RWPE2 (cell line): ENCODE data around the gene CAVIN3.

Experiments used
- ATAC-seq: fragments of 200-7000 bp; cut with Tn5 transposase; 3 replicates; pipeline ENCODE4 v1.9.1; 2021; ENCODE audit warnings: low read depth
- DNase-seq: peaks from one replicate; pipeline ENCODE4 v3.0.0-alpha.2; 2020; ENCODE audit warnings: low spot score
- H3K27ac ChIP-seq: fragments of 450-650 bp; 2 replicates; pipeline ENCODE4 v1.5.1; 2017; ENCODE audit warnings: mild to moderate bottlenecking; ENCODE audit not compliant: poor library complexity, severe bottlenecking
- H3K27me3 ChIP-seq: fragments of 250-450 bp; sonication (Bioruptor Pico); 2 replicates; pipeline ENCODE4 v1.5.1; 2021; ENCODE audit warnings: mild to moderate bottlenecking, moderate library complexity; ENCODE audit not compliant: insufficient read depth, poor library complexity, severe bottlenecking
- H3K36me3 ChIP-seq: fragments of 250-450 bp; sonication (Bioruptor Pico); 2 replicates; pipeline ENCODE4 v1.5.1; 2020; ENCODE audit warnings: low read depth, mild to moderate bottlenecking, moderate library complexity
- H3K4me1 ChIP-seq: fragments of 250-450 bp; sonication (Bioruptor Pico); 2 replicates; pipeline ENCODE4 v1.5.1; 2021; ENCODE audit warnings: mild to moderate bottlenecking, moderate library complexity; ENCODE audit not compliant: insufficient read depth, poor library complexity, severe bottlenecking
- H3K4me3 ChIP-seq: fragments of 250-450 bp; sonication (Bioruptor Pico); 2 replicates; pipeline ENCODE4 v1.5.1; 2021; ENCODE audit warnings: mild to moderate bottlenecking, moderate library complexity; ENCODE audit not compliant: severe bottlenecking
- H3K9me3 ChIP-seq: fragments of 250-450 bp; sonication (Bioruptor Pico); 2 replicates; pipeline ENCODE4 v1.5.1; 2021; ENCODE audit warnings: mild to moderate bottlenecking, moderate library complexity; ENCODE audit not compliant: severe bottlenecking
- TF ChIP-seq, protein P1 (sequence below): fragments of 450-650 bp; IDR thresholded peaks from one replicate; pipeline ENCODE4 v1.5.1; 2017; ENCODE audit warnings: mild to moderate bottlenecking, moderate library complexity; ENCODE audit not compliant: poor library complexity, severe bottlenecking

Gene CAVIN3

GRCh38 chr11:6270584-6271246, 49.6 kb downstream of the CAVIN3 start:
- Histone ChIP-seq H3K4me3 (no peak overlapping the region), H3K27me3 (peaks cover 8% of the 10 kb centered on the region), H3K27ac (no peak overlapping the region), H3K9me3 (no peaks in the 10 kb centered on the region), H3K4me1 (no peaks in the 10 kb centered on the region), H3K36me3 (no peaks in the 10 kb centered on the region)
- TF ChIP-seq, protein P1, sequence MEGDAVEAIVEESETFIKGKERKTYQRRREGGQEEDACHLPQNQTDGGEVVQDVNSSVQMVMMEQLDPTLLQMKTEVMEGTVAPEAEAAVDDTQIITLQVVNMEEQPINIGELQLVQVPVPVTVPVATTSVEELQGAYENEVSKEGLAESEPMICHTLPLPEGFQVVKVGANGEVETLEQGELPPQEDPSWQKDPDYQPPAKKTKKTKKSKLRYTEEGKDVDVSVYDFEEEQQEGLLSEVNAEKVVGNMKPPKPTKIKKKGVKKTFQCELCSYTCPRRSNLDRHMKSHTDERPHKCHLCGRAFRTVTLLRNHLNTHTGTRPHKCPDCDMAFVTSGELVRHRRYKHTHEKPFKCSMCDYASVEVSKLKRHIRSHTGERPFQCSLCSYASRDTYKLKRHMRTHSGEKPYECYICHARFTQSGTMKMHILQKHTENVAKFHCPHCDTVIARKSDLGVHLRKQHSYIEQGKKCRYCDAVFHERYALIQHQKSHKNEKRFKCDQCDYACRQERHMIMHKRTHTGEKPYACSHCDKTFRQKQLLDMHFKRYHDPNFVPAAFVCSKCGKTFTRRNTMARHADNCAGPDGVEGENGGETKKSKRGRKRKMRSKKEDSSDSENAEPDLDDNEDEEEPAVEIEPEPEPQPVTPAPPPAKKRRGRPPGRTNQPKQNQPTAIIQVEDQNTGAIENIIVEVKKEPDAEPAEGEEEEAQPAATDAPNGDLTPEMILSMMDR: no peak
- no peak for DNase-seq
- ATAC-seq: no peak

GRCh38 chr11:6269994-6270393, 50.3 kb downstream of the CAVIN3 start:
- DNase-seq: no peak
- ATAC-seq: no peak

More at GRCh38 chr11:6269994-6270393, 50.3 kb downstream of the CAVIN3 start:
- no peaks in the 10 kb centered on the region for H3K4me1 ChIP-seq
- no peak overlapping the region for H3K4me3 ChIP-seq
- TF ChIP-seq, protein P1: no peak
- H3K9me3 ChIP-seq: no peaks in the 10 kb centered on the region
- peaks cover 12% of the 10 kb centered on the region for H3K27me3 ChIP-seq
- no peaks in the 10 kb centered on the region for H3K36me3 ChIP-seq
- no peak overlapping the region for H3K27ac ChIP-seq
